NCI-H1436 treated with DMSO at 0.1 percent for 48 hours (cell line): ENCODE measurements around the gene ANKRD13B.

Source experiments
- DNase-seq: peaks from one replicate; lab custom pipeline; 2025; lab: John Stamatoyannopoulos, UW

The ANKRD13B gene

GRCh38 chr17:29568331-29569244, 24.3 kb upstream of the ANKRD13B start, which contains the start of gene TP53I13:
Gene TP53I13 (plus strand): TSS chr17:29568701. CDS start chr17:29568759, 58 bp downstream.
- DNase-seq = peak; percentile 68

DNA sequence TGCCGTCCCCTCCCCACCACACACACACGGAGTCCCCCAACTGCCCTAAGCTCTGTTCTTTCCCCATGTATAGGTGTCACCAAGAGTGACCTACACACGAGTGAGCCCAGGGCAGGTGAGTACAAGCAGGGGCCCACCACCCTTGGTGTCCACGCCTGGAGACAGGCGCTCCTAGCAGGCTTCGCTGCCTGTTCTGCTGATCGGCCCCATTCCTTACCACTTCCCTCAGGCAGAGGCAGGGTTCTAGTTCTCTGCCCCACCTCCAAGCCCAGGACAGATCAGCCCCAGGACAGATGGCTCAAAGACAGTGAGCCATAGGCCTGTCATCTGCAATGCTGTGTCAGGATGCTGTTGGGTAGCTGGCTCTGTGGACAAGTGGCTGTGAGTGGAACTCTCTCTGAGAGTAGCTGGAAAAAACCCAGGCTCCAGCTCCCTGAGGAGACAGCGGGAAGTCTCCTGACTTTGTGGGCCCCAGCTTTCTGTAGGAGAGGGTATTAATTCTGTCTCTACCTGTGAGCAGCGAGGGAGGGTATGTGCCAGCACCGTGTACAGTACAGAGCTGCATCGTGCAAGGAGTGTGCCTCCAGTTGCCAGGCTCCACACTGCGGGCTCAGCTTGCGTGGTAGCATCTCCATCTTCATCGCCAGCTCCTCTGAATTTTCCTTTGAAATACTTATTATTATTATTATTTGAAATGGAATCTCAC, 23.5 kb upstream of the ANKRD13B start:
- no peak for DNase-seq

DNA sequence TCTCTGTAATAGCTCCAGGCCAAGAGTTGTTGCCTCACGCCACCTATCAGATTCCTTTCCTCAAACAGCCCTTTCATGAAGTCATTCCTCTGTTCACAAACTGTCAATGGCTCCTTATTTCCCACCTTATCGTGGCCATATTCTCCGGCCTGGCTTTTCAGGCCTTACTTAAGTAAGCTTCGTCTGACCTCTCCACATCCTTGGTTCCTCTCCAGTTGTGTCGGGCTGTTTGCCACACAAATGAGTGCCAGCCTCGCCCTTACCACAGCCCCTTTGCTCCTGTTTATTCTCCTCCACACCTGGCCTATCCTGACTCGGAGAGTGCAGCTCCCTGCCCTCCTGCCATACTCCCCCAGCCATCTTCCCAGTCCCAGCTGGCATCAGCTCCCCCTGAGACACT, 22.4 kb upstream of the ANKRD13B start:
- no peak for DNase-seq

GRCh38 chr17:29571486-29571882, 21.4 kb upstream of the ANKRD13B start:
- DNase-seq = no peak

- DNase-seq = no peak
Measured at GRCh38 chr17:29571883-29572681, 20.9 kb upstream of the ANKRD13B start.

DNA sequence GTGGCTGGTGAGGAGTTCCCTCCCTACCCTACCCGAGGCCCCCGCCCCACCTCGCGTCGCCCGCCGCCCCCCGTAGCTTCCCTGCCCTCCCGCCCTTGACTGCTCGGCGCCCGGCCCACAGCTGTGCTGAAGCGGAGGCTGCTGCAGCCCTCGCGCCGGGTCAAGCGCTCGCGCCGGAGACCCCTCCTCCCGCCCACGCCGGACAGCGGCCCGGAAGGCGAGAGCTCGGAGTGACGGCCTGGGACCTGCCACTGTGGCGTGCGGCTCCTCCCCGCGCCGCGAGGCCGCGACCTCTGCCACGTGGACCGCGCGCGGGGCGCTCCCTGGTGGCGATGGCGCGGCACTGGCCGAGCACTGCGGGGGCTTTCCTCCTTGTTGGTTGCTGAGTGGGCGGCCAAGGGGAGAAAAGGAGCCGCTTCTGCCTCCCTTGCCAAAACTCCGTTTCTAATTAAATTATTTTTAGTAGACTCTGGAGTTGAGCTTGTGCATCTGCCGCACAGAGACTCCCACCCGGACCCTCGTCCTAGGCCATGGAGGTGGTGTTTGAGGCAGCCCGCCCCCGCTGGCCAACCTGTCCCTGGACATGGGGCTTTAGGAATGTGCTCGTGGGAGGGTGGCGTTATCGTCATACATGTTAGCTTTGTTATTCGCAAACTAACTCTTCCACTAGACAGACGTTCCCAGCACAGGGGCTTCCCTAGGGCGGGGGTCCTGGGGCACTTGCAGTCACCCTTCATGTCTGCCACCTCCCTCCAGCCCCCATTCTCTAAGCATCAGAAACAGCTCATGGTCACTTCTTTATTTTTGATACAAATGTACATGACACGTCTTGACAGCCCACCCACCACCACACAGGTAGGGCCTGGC, 20.0 kb upstream of the ANKRD13B start:
- no peak for DNase-seq

GRCh38 chr17:29573558-29573869, 19.4 kb upstream of the ANKRD13B start:
- no peak for DNase-seq

- DNase-seq = no peak
Measured at GRCh38 chr17:29573871-29574731, 18.8 kb upstream of the ANKRD13B start.

- DNase-seq = no peak
Measured at GRCh38 chr17:29574732-29575510, 18.0 kb upstream of the ANKRD13B start.

- DNase-seq = no peak
Measured at GRCh38 chr17:29575511-29576213, 17.3 kb upstream of the ANKRD13B start.

- no peak for DNase-seq
Measured at GRCh38 chr17:29576214-29577000, 16.5 kb upstream of the ANKRD13B start.

- no peak for DNase-seq
Measured at GRCh38 chr17:29577001-29577370, 15.9 kb upstream of the ANKRD13B start.

GRCh38 chr17:29577385-29578211, 15.3 kb upstream of the ANKRD13B start:
- DNase-seq = no peak

DNA sequence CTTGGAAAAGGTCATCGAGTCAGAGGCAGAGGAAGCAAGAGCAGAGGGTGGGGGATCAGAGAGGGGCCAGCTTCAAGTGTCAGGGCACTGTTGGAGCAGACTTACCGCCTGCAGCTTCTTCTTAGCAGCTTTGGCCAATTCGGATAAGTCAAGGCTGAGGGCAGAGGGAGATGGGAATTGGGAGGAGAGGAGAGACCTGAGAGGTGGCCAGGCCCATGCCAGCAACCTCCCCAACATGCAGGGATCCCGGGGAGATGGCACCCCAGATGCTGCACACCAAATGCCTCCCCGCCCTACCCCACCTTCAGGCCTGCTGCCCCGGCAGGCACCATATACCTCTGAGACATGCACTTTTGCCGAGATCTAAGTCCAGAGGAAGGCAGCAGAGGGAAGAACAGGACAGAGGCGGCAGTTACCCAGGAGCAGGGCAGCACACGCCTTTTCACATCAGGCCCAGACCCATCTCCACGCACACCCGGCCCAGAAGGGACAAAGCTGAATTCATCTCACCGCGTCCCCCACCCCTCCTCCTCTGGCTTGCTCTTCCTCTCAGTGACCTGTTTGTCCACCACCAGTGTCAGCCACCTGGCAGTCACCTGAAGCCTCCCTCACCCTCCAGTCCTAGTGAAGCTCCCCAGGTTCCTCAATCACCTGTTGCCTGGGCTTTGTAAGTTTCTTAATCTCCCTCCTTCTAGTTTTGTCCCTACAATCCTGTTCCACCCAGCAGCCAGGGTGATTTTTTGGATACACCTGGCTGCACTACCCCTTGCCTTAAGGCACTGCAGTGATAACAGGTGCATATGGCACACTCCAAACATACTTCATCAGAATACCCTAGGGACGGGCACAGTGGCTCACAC, 14.1 kb upstream of the ANKRD13B start:
- DNase-seq = no peak

DNA sequence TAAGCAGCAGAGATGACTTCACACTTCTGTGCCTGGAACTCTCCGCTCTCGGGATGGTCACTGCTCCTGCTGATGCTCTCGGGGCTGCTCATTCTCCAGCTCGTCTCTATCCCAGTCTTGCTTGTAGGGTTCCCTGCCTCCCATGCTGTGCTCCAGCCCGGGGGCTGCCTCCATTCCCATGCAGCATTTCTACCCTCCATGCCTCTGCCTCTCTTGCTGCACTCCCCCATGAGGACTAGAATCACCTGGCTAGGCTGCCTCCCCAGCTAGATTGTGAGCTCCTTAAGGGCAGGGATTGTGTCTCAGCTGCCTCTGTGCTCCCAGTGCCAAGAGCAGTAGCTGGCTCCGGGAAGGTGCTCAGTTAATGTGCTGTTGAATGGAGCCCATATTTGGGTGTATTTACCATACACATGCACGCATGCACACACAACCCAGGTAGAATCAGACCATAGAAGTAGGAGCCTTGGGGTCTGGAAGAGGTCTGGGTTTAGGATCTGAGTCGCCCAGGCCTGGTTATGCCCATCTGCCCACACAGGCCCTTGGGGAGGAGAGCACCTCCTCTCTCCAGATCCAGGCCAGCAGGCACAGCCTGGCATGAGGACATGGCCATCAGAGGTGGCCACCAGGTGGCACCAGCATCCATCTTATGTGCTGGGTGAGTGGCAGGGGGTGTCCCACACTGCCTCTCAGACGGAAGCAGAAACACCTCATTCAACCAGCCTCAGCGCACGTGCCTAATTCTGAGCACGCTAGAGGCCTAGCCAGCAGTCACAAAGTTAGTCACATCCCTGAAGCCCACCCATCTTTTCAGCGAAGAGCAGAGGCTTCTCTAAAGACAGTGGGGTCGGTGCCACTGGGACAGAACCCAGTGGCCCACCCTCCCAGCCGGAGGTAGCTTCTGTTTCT, 12.8 kb upstream of the ANKRD13B start:
- peak; percentile 45 for DNase-seq
